ENCODE measurements around the gene LRRC26. TPM values are rescaled to one million over a fixed set of nuclear protein-coding genes. Genes with fewer than 3 reads are reported as not detected.
A peak's percentile ranks its signal among the peaks of the same experiment; 100 is the strongest.

LRRC26 gene
- total and polyA plus RNA-seq, 2 of the 13 experiments (the other 11 are each of a cell fraction or from before 2014, with no cell fraction given), result not detected

GRCh38 chr9:137129456-137130175 is 40.2 kb downstream of the LRRC26 start (continued):
- TF ChIP-seq ZBTB49 (CRISPR knock-in tag; IDR thresholded peaks at IDR 0.05; ENCODE audit: borderline replicate concordance), result no peak
- TF ChIP-seq GTF2F1 (IDR thresholded peaks at IDR 0.05; ENCODE audit: low read length), result no peak
- peak; percentile 73; the same call in 1 of the 2 replicates for TF ChIP-seq ZHX2 (IDR thresholded peaks at IDR 0.05; ENCODE audit: low read depth)
- TF ChIP-seq ZHX2 (CRISPR knock-in tag; IDR thresholded peaks at IDR 0.05; ENCODE audit: borderline replicate concordance), result peak; percentile 83; the same call in 1 of the 2 replicates
- 0 out of 2 replicates have a peak, but pooled peaks have one; percentile 9 for TF ChIP-seq ZFYVE20 (CRISPR knock-in tag; IDR thresholded peaks at IDR 0.05; ENCODE audit: borderline replicate concordance, low read depth)
- no peak for TF ChIP-seq ZNF800 (CRISPR knock-in tag; IDR thresholded peaks at IDR 0.05)
- no peak for TF ChIP-seq ZNF577 (CRISPR knock-in tag; IDR thresholded peaks at IDR 0.05; ENCODE audit: borderline replicate concordance, low read depth)
- no peak for TF ChIP-seq CBX1 (IDR thresholded peaks at IDR 0.05; ENCODE audit: low read depth)
- no peak for TF ChIP-seq HOMEZ (CRISPR knock-in tag; IDR thresholded peaks at IDR 0.05; ENCODE audit: low read depth)
- TF ChIP-seq TBX3 (IDR thresholded peaks at IDR 0.05; ENCODE audit: borderline replicate concordance), result no peak
- peak; percentile 31; the same call in 1 of the 2 replicates for TF ChIP-seq ZNF788 (CRISPR knock-in tag; IDR thresholded peaks at IDR 0.05; ENCODE audit: borderline replicate concordance)
- TF ChIP-seq GABPB1 (CRISPR knock-in tag; IDR thresholded peaks at IDR 0.05), result peak; percentile 78
- TF ChIP-seq ZNF83 (CRISPR knock-in tag; IDR thresholded peaks at IDR 0.05; ENCODE audit: borderline replicate concordance), result no peak
- TF ChIP-seq ZNF232 (CRISPR knock-in tag; IDR thresholded peaks at IDR 0.05; ENCODE audit: borderline replicate concordance), result peak; percentile 39; the same call in 1 of the 2 replicates
- no peak for TF ChIP-seq NR2F2 (IDR thresholded peaks at IDR 0.05; ENCODE audit: borderline replicate concordance, low read depth)
- no peak for TF ChIP-seq ZNF335 (CRISPR knock-in tag; IDR thresholded peaks at IDR 0.05)
- TF ChIP-seq AGO1 (IDR thresholded peaks at IDR 0.05; ENCODE audit: low read depth, low read length, poor library complexity, severe bottlenecking), result peak; percentile 88

Data from HepG2 (cell line).